MCF 10A (cell line): ENCODE results near the gene MYL2. TPM values are rescaled to one million over a fixed set of nuclear protein-coding genes. Genes with fewer than 3 reads are reported as not detected.
A peak's percentile ranks its signal among the peaks of the same experiment; 100 is the strongest.

ENCODE experiments used
- BruUV-seq: library from RNA; stranded (reverse); fragments of 400-500 nt; replicated peaks from 2 replicates; lab custom pipeline; 2021; lab: Mats Ljungman, UMichigan
- CTCF ChIA-PET: fragments of 300-600 bp; sonication (Branson Sonifier 250); formaldehyde crosslinking; extraction: SDS; loops from one replicate; lab custom pipeline; 2021; ENCODE audit warnings: antibody characterized with exemption, inconsistent platforms; lab: Yijun Ruan, JAX
- POLR2A ChIA-PET: fragments of 300-600, 350-650 bp; sonication (Branson Sonifier 250); formaldehyde crosslinking; extraction: SDS; loops from one replicate; lab custom pipeline; 2020; ENCODE audit warnings: antibody characterized with exemption, inconsistent platforms; lab: Yijun Ruan, JAX
- DNase-seq: peaks from one replicate; pipeline ENCODE4 v3.0.0-alpha.2; 2018; ENCODE audit not compliant: unreplicated experiment
- H3K27ac Mint-ChIP-seq: one replicate; pipeline ENCODE4 v1.8.0; 2022; ENCODE audit warnings: mild to moderate bottlenecking, low read depth, mixed read lengths; ENCODE audit not compliant: unreplicated experiment
- H3K27me3 Mint-ChIP-seq: one replicate; pipeline ENCODE4 v1.8.0; 2022; ENCODE audit warnings: mixed read lengths; ENCODE audit not compliant: insufficient read depth, unreplicated experiment
- H3K36me3 Mint-ChIP-seq: one replicate; pipeline ENCODE4 v1.8.0; 2022; ENCODE audit warnings: mild to moderate bottlenecking, moderate library complexity, mixed read lengths; ENCODE audit not compliant: insufficient read depth, unreplicated experiment
- H3K4me1 Mint-ChIP-seq: one replicate; pipeline ENCODE4 v1.8.0; 2022; ENCODE audit warnings: mixed read lengths; ENCODE audit not compliant: insufficient read depth, unreplicated experiment
- H3K4me3 Mint-ChIP-seq: one replicate; pipeline ENCODE4 v1.8.0; 2022; ENCODE audit warnings: mild to moderate bottlenecking, moderate library complexity, mixed read lengths; ENCODE audit not compliant: unreplicated experiment
- H3K9me3 Mint-ChIP-seq: one replicate; pipeline ENCODE4 v1.8.0; 2022; ENCODE audit warnings: mixed read lengths; ENCODE audit not compliant: unreplicated experiment
- intact Hi-C: fragments of 100-400 bp; cut with micrococcal nuclease; formaldehyde crosslinking; loops from 2 replicates; pipeline ENCODE4 v1.14.1; 2022
- total RNA-seq: library from RNA; stranded (reverse); gene quantifications from 2 replicates; pipeline ENCODE4 v1.2.3, GENCODE V29; 2022
- TF ChIP-seq, protein P1 (sequence below): fragments of 200-600 bp; IDR thresholded peaks from one replicate; pipeline ENCODE4 v1.8.0; 2022; ENCODE audit warnings: antibody characterized with exemption, mild to moderate bottlenecking; ENCODE audit not compliant: unreplicated experiment

The MYL2 gene
- total RNA-seq, 1 experiment from 2014 or later = not detected

DNA sequence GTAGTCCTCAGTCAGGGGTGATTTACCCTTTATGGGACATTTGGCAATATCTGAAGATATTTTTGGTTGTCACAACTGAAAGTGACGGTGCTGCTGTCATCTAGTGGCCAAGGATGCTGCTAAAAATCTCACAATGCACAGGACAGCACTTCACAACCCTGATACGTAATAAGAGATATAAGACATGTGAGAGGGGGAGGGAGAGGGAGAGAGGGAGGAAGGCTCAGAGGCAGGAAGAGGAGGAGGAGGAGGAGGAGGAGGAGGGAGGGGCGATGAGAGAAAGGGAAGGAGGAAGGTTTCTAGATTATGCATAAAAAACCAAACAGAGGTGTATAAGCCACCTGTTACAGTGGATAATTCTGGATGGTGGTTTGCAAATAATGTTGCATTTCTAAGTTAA lies 14.3 kb downstream of the MYL2 start:
- no peaks in the 10 kb centered on the region for H3K9me3 Mint-ChIP-seq
- intact Hi-C loops = no loop called here
- H3K27me3 Mint-ChIP-seq = no peaks in the 10 kb centered on the region
- H3K4me1 Mint-ChIP-seq = peaks cover 15% of the 10 kb centered on the region
- H3K36me3 Mint-ChIP-seq = peaks cover 4% of the 10 kb centered on the region
- TF ChIP-seq, protein P1, sequence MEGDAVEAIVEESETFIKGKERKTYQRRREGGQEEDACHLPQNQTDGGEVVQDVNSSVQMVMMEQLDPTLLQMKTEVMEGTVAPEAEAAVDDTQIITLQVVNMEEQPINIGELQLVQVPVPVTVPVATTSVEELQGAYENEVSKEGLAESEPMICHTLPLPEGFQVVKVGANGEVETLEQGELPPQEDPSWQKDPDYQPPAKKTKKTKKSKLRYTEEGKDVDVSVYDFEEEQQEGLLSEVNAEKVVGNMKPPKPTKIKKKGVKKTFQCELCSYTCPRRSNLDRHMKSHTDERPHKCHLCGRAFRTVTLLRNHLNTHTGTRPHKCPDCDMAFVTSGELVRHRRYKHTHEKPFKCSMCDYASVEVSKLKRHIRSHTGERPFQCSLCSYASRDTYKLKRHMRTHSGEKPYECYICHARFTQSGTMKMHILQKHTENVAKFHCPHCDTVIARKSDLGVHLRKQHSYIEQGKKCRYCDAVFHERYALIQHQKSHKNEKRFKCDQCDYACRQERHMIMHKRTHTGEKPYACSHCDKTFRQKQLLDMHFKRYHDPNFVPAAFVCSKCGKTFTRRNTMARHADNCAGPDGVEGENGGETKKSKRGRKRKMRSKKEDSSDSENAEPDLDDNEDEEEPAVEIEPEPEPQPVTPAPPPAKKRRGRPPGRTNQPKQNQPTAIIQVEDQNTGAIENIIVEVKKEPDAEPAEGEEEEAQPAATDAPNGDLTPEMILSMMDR = no peak
- no peak overlapping the region for H3K27ac Mint-ChIP-seq
- POLR2A ChIA-PET = no interaction called here
- no peak for DNase-seq
- CTCF ChIA-PET = interaction anchor here (1.3 kb wide), 1 partner anchor 12 kb away, joined by 4 read pairs; no protein-coding TSS in a partner anchor
- no TSS peak for BruUV-seq
- H3K4me3 Mint-ChIP-seq = no peak overlapping the region

GRCh38 chr12:110903511-110903910 lies 16.9 kb downstream of the MYL2 start:
- peaks cover 14% of the 10 kb centered on the region for H3K4me1 Mint-ChIP-seq
- POLR2A ChIA-PET = no interaction called here
- no peaks in the 10 kb centered on the region for H3K27me3 Mint-ChIP-seq
- CTCF ChIA-PET = interaction anchor here (0.7 kb wide), 1 partner anchor 509 kb away, joined by 3 read pairs; no protein-coding TSS in a partner anchor
- no TSS peak for BruUV-seq
- H3K27ac Mint-ChIP-seq = no peak overlapping the region
- intact Hi-C loops = no loop called here
- no peak overlapping the region for H3K4me3 Mint-ChIP-seq
- DNase-seq = no peak
- TF ChIP-seq, protein P1 = no peak
- H3K9me3 Mint-ChIP-seq = no peaks in the 10 kb centered on the region
- H3K36me3 Mint-ChIP-seq = peaks cover 4% of the 10 kb centered on the region

GRCh38 chr12:110901401-110901800 lies 19.0 kb downstream of the MYL2 start:
- no peaks in the 10 kb centered on the region for H3K9me3 Mint-ChIP-seq
- no peak overlapping the region for H3K27ac Mint-ChIP-seq
- CTCF ChIA-PET = interaction anchor here (0.6 kb wide), 1 partner anchor 485 kb away, joined by 3 read pairs; no protein-coding TSS in a partner anchor
- TF ChIP-seq, protein P1 = no peak
- H3K36me3 Mint-ChIP-seq = peaks cover 4% of the 10 kb centered on the region
- no peak for DNase-seq
- intact Hi-C loops = no loop called here
- no TSS peak for BruUV-seq
- no peak overlapping the region for H3K4me3 Mint-ChIP-seq
- POLR2A ChIA-PET = no interaction called here
- no peaks in the 10 kb centered on the region for H3K27me3 Mint-ChIP-seq
- H3K4me1 Mint-ChIP-seq = peaks cover 5% of the 10 kb centered on the region

DNA sequence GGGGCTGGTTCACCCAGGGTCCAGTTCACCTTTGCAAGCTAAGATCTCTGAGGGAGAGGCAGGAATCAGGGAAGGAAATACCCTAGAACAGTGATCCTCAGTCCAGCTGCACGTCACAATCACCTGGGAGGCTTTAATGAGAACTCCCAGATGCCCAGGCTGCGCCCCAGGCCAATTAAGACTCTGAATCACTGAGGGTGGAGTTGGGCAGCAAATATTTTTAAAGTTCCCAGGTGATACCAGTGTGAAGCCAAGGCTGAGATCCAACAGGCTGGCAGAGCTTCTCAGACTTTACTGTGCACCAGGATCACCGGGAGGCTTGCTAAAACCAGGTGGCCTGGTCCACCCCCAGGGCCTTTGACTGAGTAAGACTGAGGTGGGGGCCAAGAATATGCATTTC lies 23.8 kb downstream of the MYL2 start:
- H3K27ac Mint-ChIP-seq = peak overlapping the region; percentile 22
- H3K36me3 Mint-ChIP-seq = no peaks in the 10 kb centered on the region
- H3K4me1 Mint-ChIP-seq = peaks cover 16% of the 10 kb centered on the region
- ChIA-PET CTCF (interaction anchor here (0.6 to 5.3 kb wide), 15 partner anchors 12 to 558 kb away, joined by 3 to 74 read pairs (median 7); no protein-coding TSS in a partner anchor), POLR2A (interaction anchor here (1.2 to 3.5 kb wide), 10 partner anchors 12 to 447 kb away, joined by 3 to 22 read pairs (median 6); partner anchors contain the start of genes ARPC3 and MYL2)
- intact Hi-C loops = no loop called here
- peak; percentile 88 for DNase-seq
- no peak overlapping the region for H3K4me3 Mint-ChIP-seq
- no TSS peak for BruUV-seq
- TF ChIP-seq, protein P1 = no peak
- H3K9me3 Mint-ChIP-seq = no peaks in the 10 kb centered on the region
- H3K27me3 Mint-ChIP-seq = no peaks in the 10 kb centered on the region
